ENCODE data around the gene ADGRL2. TPM values are rescaled to one million over a fixed set of nuclear protein-coding genes. Genes with fewer than 3 reads are reported as not detected.

The ADGRL2 gene
- polyA plus RNA-seq, 3 donors = not detected

DNA sequence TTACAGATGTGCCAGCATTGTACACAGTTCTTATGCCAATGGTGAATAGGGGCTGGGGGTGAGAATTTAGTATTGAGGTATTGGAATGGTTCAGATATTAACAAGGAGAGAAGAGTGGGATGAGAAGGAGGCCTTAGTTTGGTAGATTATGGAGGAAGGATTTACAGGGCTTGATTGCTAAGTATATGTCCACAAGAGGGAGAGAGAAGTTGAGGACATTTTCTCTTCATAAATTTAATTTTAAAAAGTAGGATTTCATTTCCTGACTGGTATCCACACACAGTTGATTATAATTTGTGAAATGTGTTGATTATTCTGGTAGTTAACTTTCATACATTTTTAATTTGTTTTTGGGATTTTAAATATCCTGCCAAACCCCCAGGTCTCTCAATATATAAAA is 213.0 kb downstream of the ADGRL2 start:
- TF ChIP-seq, protein P1, sequence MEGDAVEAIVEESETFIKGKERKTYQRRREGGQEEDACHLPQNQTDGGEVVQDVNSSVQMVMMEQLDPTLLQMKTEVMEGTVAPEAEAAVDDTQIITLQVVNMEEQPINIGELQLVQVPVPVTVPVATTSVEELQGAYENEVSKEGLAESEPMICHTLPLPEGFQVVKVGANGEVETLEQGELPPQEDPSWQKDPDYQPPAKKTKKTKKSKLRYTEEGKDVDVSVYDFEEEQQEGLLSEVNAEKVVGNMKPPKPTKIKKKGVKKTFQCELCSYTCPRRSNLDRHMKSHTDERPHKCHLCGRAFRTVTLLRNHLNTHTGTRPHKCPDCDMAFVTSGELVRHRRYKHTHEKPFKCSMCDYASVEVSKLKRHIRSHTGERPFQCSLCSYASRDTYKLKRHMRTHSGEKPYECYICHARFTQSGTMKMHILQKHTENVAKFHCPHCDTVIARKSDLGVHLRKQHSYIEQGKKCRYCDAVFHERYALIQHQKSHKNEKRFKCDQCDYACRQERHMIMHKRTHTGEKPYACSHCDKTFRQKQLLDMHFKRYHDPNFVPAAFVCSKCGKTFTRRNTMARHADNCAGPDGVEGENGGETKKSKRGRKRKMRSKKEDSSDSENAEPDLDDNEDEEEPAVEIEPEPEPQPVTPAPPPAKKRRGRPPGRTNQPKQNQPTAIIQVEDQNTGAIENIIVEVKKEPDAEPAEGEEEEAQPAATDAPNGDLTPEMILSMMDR (IDR thresholded peaks at IDR 0.05) = no peak
- H3K4me3 Mint-ChIP-seq = no peak overlapping the region

DNA sequence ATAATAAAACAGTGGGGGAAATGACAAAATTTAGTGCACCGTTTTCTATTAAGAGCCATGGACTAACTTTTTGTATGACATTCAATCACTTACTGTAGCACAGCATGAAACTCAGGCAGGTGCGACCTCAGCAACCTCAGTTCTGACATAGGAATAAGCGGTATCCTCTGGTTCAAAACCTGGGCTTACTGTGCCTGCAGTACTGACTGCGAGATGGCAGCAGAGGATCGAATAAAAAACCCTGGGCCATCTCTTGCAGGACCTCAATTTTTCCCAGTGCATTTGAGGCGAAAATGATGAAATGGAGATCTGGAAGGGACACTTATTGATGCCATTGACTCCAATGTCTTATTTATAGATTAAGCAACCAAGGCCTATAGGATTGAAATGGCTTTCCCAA is 214.7 kb downstream of the ADGRL2 start:
- intact Hi-C loops (cut with micrococcal nuclease) = no loop called here
- H3K9me3 ChIP-seq (replicated peaks in 1 of 2; ENCODE audit: control insufficient read depth in 1 of 2, insufficient read depth in 1 of 2, low read length in 2 of 2) = peaks cover 11 to 12% of the 10 kb centered on the region in 2 donors
- no peaks in the 10 kb centered on the region for H3K4me1 ChIP-seq (ENCODE audit: control insufficient read depth in 1 of 2, insufficient read depth in 2 of 2, low read length in 2 of 2)
- no peak overlapping the region for H2AFZ ChIP-seq (ENCODE audit: insufficient read depth, low read depth, low read length, poor library complexity, severe bottlenecking)
- DNase-seq = no peak
- Mint-ChIP-seq H3K27me3 (ENCODE audit: low read depth in 3 of 3) (no peaks in the 10 kb centered on the region), H3K27ac (no peak overlapping the region), H3K36me3 (no peaks in the 10 kb centered on the region), H3K4me1 (no peaks in the 10 kb centered on the region), H3K9me3 (peaks cover 1 to 12% (median 8%) of the 10 kb centered on the region in 7 donors), H3K4me3 (no peak overlapping the region)
- no peaks in the 10 kb centered on the region for H3K79me2 ChIP-seq (ENCODE audit: insufficient read depth, low read length)
- no peak overlapping the region for H3K27ac ChIP-seq (ENCODE audit: low read depth in 1 of 2, low read length in 2 of 2)
- TF ChIP-seq, protein P1 (IDR thresholded peaks at IDR 0.05) = no peak
- H3K4me2 ChIP-seq (replicated peaks; ENCODE audit: extremely low read depth, low read length, poor library complexity, severe bottlenecking) = no peak overlapping the region
- no peaks in the 10 kb centered on the region for H3K27me3 ChIP-seq (ENCODE audit: control insufficient read depth in 2 of 2, insufficient read depth in 2 of 2, low read length in 2 of 2)
- H3K36me3 ChIP-seq (replicated peaks in 1 of 2; ENCODE audit: control insufficient read depth in 1 of 2, insufficient read depth in 2 of 2, low read length in 2 of 2) = no peaks in the 10 kb centered on the region
- WGBS (ENCODE audit: insufficient coverage) = 100% methylated on average over 4 of the region's 6 CpGs
- no peak overlapping the region for H3K4me3 ChIP-seq (replicated peaks in 1 of 3; ENCODE audit: low read depth in 2 of 3, low read length in 3 of 3)
- no peaks in the 10 kb centered on the region for H4K20me1 ChIP-seq (ENCODE audit: insufficient read depth, low read length)
- H3K9ac ChIP-seq (ENCODE audit: insufficient read depth, low read length, poor library complexity, severe bottlenecking) = no peak overlapping the region

More for the DNA sequence above, 213.0 kb downstream of the ADGRL2 start:
- H3K36me3 Mint-ChIP-seq = no peaks in the 10 kb centered on the region
- no peak overlapping the region for H3K4me3 ChIP-seq (replicated peaks in 1 of 3; ENCODE audit: low read depth in 2 of 3, low read length in 3 of 3)
- H3K27me3 ChIP-seq (ENCODE audit: control insufficient read depth in 2 of 2, insufficient read depth in 2 of 2, low read length in 2 of 2) = no peaks in the 10 kb centered on the region
- H3K9me3 Mint-ChIP-seq = peaks cover 0 to 12% (median 4%) of the 10 kb centered on the region in 7 donors
- no peaks in the 10 kb centered on the region for H4K20me1 ChIP-seq (ENCODE audit: insufficient read depth, low read length)
- peaks cover 4 to 11% of the 10 kb centered on the region in 2 donors for H3K9me3 ChIP-seq (replicated peaks in 1 of 2; ENCODE audit: control insufficient read depth in 1 of 2, insufficient read depth in 1 of 2, low read length in 2 of 2)
- DNase-seq = no peak
- no peaks in the 10 kb centered on the region for H3K4me1 Mint-ChIP-seq
- no peaks in the 10 kb centered on the region for H3K27me3 Mint-ChIP-seq (ENCODE audit: low read depth in 3 of 3)
- H3K9ac ChIP-seq (ENCODE audit: insufficient read depth, low read length, poor library complexity, severe bottlenecking) = no peak overlapping the region
- H3K4me2 ChIP-seq (replicated peaks; ENCODE audit: extremely low read depth, low read length, poor library complexity, severe bottlenecking) = no peak overlapping the region
- no peaks in the 10 kb centered on the region for H3K4me1 ChIP-seq (ENCODE audit: control insufficient read depth in 1 of 2, insufficient read depth in 2 of 2, low read length in 2 of 2)
- no peak overlapping the region for H2AFZ ChIP-seq (ENCODE audit: insufficient read depth, low read depth, low read length, poor library complexity, severe bottlenecking)
- H3K36me3 ChIP-seq (replicated peaks in 1 of 2; ENCODE audit: control insufficient read depth in 1 of 2, insufficient read depth in 2 of 2, low read length in 2 of 2) = no peaks in the 10 kb centered on the region
- intact Hi-C loops (cut with micrococcal nuclease) = no loop called here
- H3K79me2 ChIP-seq (ENCODE audit: insufficient read depth, low read length) = no peaks in the 10 kb centered on the region
- H3K27ac Mint-ChIP-seq = no peak overlapping the region
- no peak overlapping the region for H3K27ac ChIP-seq (ENCODE audit: low read depth in 1 of 2, low read length in 2 of 2)

Data from CD14-positive monocyte (primary cell).